ENCODE results near the gene DHH.

- no peak for TF ChIP-seq CTCF (IDR thresholded peaks at IDR 0.05)
- no peak for TF ChIP-seq POLR2AphosphoS5 (IDR thresholded peaks at IDR 0.05)
- no peak for TF ChIP-seq POLR2A (IDR thresholded peaks at IDR 0.05; ENCODE audit: low read depth)
- TF ChIP-seq EP300 (IDR thresholded peaks at IDR 0.05): no peak
These were observed 37.4 kb upstream of the DHH start for GRCh38 chr12:49131894-49132461.
